K562 (cell line): Measurements from ENCODE around the gene SYT1. TPM values are rescaled to one million over a fixed set of nuclear protein-coding genes. Genes with fewer than 3 reads are reported as not detected.

Source experiments
- ATAC-seq: fragments of 200-7000 bp; cut with Tn5 transposase; 3 replicates; pipeline ENCODE4 v1.9.1; 2020; ENCODE audit warnings: moderate library complexity
- BruUV-seq: library from RNA; stranded (reverse); fragments of 400-500 nt; replicated peaks from 2 replicates; lab custom pipeline; 2021; lab: Mats Ljungman, UMichigan
- CTCF ChIA-PET: fragments of 300-600 bp; formaldehyde crosslinking; extraction: SDS; loops from one replicate; lab custom pipeline; 2021; ENCODE audit warnings: low intra/inter-chr PET ratio; lab: Yijun Ruan, JAX
- POLR2A ChIA-PET: fragments of 300-600, 350-650 bp; sonication (Branson Sonifier 250); formaldehyde crosslinking; extraction: SDS; loops from one replicate; lab custom pipeline; 2021; ENCODE audit warnings: antibody characterized with exemption, inconsistent platforms; lab: Yijun Ruan, JAX
- DNase-seq, 4 experiments: peaks; one replicate each; pipeline versions ENCODE4 v3.0.0 to v3.0.0-alpha.2; 2011 to 2018; ENCODE audit warnings: low spot score in 3 of 4, mixed read lengths in 3 of 4; ENCODE audit errors: extremely low read depth in 1 of 4
- FAIRE-seq: peaks from 2 replicates; lab custom pipeline; 2011; peaks lifted over from hg19 to GRCh38; lab: Jason Lieb, UNC
- H2AFZ ChIP-seq: 2 replicates; pipeline ENCODE4 v1.6.0; 2011; ENCODE audit warnings: low read depth, low read length, control low read depth, inconsistent platforms
- H3K27ac ChIP-seq: fragments of 200-600 bp; 3 replicates; pipeline ENCODE4 v1.8.0; 2011; ENCODE audit warnings: low read depth, mild to moderate bottlenecking, control low read depth, inconsistent platforms, low read length, moderate library complexity, mixed read lengths; ENCODE audit errors: extremely low read depth
- H3K27me3 ChIP-seq, 2 experiments: fragments of 300-600 bp in 1 of 2; 2 replicates in 1 of 2; 3 replicates in 1 of 2; pipeline versions ENCODE4 v1.6.0 to v1.8.0; 2011; ENCODE audit warnings: inconsistent platforms in 2 of 2, low read length in 2 of 2, mild to moderate bottlenecking in 1 of 2, mixed read lengths in 1 of 2, moderate library complexity in 1 of 2; ENCODE audit not compliant: control insufficient read depth in 2 of 2, insufficient read depth in 2 of 2
- H3K36me3 ChIP-seq: fragments of 300-600 bp; 3 replicates; pipeline ENCODE4 v1.8.0; 2011; ENCODE audit warnings: mild to moderate bottlenecking, low read length, inconsistent platforms; ENCODE audit not compliant: control insufficient read depth, insufficient read depth
- H3K4me1 ChIP-seq, 2 experiments: fragments of 200-600 bp in 1 of 2; replicated peaks in 1 of 2; 2 replicates in 1 of 2; 3 replicates in 1 of 2; pipeline versions ENCODE4 v1.5.1 to v1.8.0; 2011; ENCODE audit warnings: inconsistent platforms in 2 of 2, low read length in 2 of 2, mild to moderate bottlenecking in 1 of 2, mixed read lengths in 1 of 2, moderate library complexity in 1 of 2; ENCODE audit not compliant: control insufficient read depth in 2 of 2, insufficient read depth in 2 of 2
- H3K4me2 ChIP-seq: 2 replicates; pipeline ENCODE4 v1.6.1; 2011; ENCODE audit warnings: low read length, control low read depth, inconsistent platforms, mixed read lengths; ENCODE audit not compliant: insufficient read depth
- H3K4me3 ChIP-seq: fragments of 200-600 bp; sonication (generic), shearing (Covaris generic); 2 replicates; pipeline ENCODE4 v1.5.1; 2016; ENCODE audit warnings: control low read depth, inconsistent platforms
- H3K79me2 ChIP-seq: fragments of 200-600 bp; 3 replicates; pipeline ENCODE4 v1.8.0; 2011; ENCODE audit warnings: low read length, inconsistent platforms; ENCODE audit not compliant: control insufficient read depth, insufficient read depth
- H3K9ac ChIP-seq, 2 experiments: 2 replicates each; pipeline versions ENCODE4 v1.6.0 to v1.6.1; 2011; ENCODE audit warnings: low read depth in 2 of 2, low read length in 2 of 2, control low read depth in 1 of 2, inconsistent platforms in 1 of 2, mild to moderate bottlenecking in 1 of 2, mixed read lengths in 1 of 2; ENCODE audit not compliant: insufficient read depth in 1 of 2
- H3K9me1 ChIP-seq: one replicate; pipeline ENCODE4 v1.6.0; 2011; ENCODE audit warnings: inconsistent platforms, mild to moderate bottlenecking, low read length, moderate library complexity; ENCODE audit not compliant: control insufficient read depth, insufficient read depth
- H3K9me3 ChIP-seq: replicated peaks from 2 replicates; pipeline ENCODE4 v1.5.1; 2011; ENCODE audit warnings: low read depth, low read length, inconsistent platforms; ENCODE audit not compliant: control insufficient read depth, insufficient read depth
- H4K20me1 ChIP-seq: replicated peaks from 2 replicates; pipeline ENCODE4 v1.6.1; 2011; ENCODE audit warnings: low read length, inconsistent platforms, mixed read lengths; ENCODE audit not compliant: control insufficient read depth, insufficient read depth
- E4F1 ChIP-seq: fragments of 250-450 bp; sonication (Bioruptor Pico); IDR thresholded peaks from 2 replicates; pipeline ENCODE4 v1.5.0; 2021; ENCODE audit warnings: mild to moderate bottlenecking, borderline replicate concordance
- ETS2 ChIP-seq: IDR thresholded peaks from 2 replicates; pipeline ENCODE4 v1.6.1; 2016; ENCODE audit warnings: borderline replicate concordance, missing genetic modification characterization, mild to moderate bottlenecking, moderate library complexity, missing compliant biosample characterization; ENCODE audit not compliant: poor library complexity, severe bottlenecking
- IRF1 ChIP-seq: sonication (generic); formaldehyde crosslinking; IDR thresholded peaks from 2 replicates; pipeline ENCODE4 v1.8.0; 2022; ENCODE audit warnings: missing genetic modification reagents, mild to moderate bottlenecking, borderline replicate concordance
- in situ Hi-C: fragments of 300-500 bp; cut with MboI; formaldehyde crosslinking; loops from 4 replicates; pipeline ENCODE4 v1.15.0; 2018; ENCODE audit warnings: inconsistent platforms, mixed read lengths
- intact Hi-C: fragments of 100-400 bp; cut with micrococcal nuclease; formaldehyde crosslinking; loops from 2 replicates; pipeline ENCODE4 v1.14.2; 2022
- polyA plus RNA-seq, 8 experiments: library from polyadenylated mRNA; depleted of rRNA in 4 of 8; stranded (reverse) in 5 of 8; unstranded in 3 of 8; fragments of >200 nt; fragmentation: Nextera tagmentation in 2 of 8; fragmentation: Illumina TruSeq in 1 of 8; extraction: Ambion mirVana in 2 of 8; extraction: Trizol in 1 of 8; gene quantifications; 2 replicates each; pipeline versions ENCODE4 v1.2.1 to v1.2.3, GENCODE V29; 2011 to 2014; ENCODE audit warnings: inconsistent platforms in 1 of 8, missing spikeins in 1 of 8
- total RNA-seq, 7 experiments: library from RNA; depleted of rRNA in 6 of 7; stranded (reverse); fragments of >200 nt in 6 of 7; fragmentation: Illumina TruSeq in 2 of 7; extraction: Trizol in 2 of 7; gene quantifications; 2 replicates each; pipeline versions ENCODE4 v1.2.1 to v1.2.3, GENCODE V29; 2011 to 2021; ENCODE audit warnings: low replicate concordance in 1 of 7

The SYT1 gene
- total and polyA plus RNA-seq, 9 of the 15 experiments (the other 6 are each of a cell fraction or from before 2014, with no cell fraction given) = 0.03 to 0.13 (median 0.07) TPM; not detected in 4

GRCh38 chr12:79056775-79057174 is 192.2 kb downstream of the SYT1 start:
- no peak for ATAC-seq
- Histone ChIP-seq H3K27me3 (no peaks in the 10 kb centered on the region), H3K9me3 (no peaks in the 10 kb centered on the region), H3K79me2 (no peaks in the 10 kb centered on the region), H3K4me3 (no peak overlapping the region), H3K9me1 (no peaks in the 10 kb centered on the region), H4K20me1 (no peaks in the 10 kb centered on the region), H3K4me2 (no peak overlapping the region), H3K27ac (no peak overlapping the region), H3K4me1 (no peaks in the 10 kb centered on the region), H2AFZ (no peak overlapping the region), H3K36me3 (no peaks in the 10 kb centered on the region), H3K9ac (no peak overlapping the region)
- no TSS peak for BruUV-seq
- TF ChIP-seq IRF1 (CRISPR knock-in tag) (no peak), ETS2 (no peak), E4F1 (CRISPR knock-in tag) (no peak)
- in situ Hi-C loops = no loop called here
- CTCF ChIA-PET = no interaction called here
- intact Hi-C loops = no loop called here
- no peak for FAIRE-seq
- no peak for DNase-seq
- POLR2A ChIA-PET = no interaction called here
